HCT116 (cell line): ENCODE results near the gene DNLZ.

Experiments
- CEBPB ChIP-seq: IDR thresholded peaks from 2 replicates; pipeline ENCODE4 v1.6.1; 2012; ENCODE audit warnings: low read depth
- EZH2 ChIP-seq: fragments of 200-600 bp; sonication (generic); IDR thresholded peaks from 2 replicates; pipeline ENCODE4 v1.6.1; 2017; ENCODE audit warnings: antibody characterized with exemption, mixed run types
- EZH2phosphoT487 ChIP-seq: fragments of 200-600 bp; IDR thresholded peaks from 2 replicates; pipeline ENCODE4 v1.6.1; 2018; ENCODE audit warnings: antibody characterized with exemption, borderline replicate concordance
- FOSL1 ChIP-seq: IDR thresholded peaks from 2 replicates; pipeline ENCODE4 v1.6.1; 2012; ENCODE audit warnings: low read depth
- POLR2A ChIP-seq: IDR thresholded peaks from 2 replicates; pipeline ENCODE4 v1.7.0; 2011; ENCODE audit warnings: borderline replicate concordance; ENCODE audit not compliant: insufficient read depth, insufficient read length; ENCODE audit errors: extremely low read depth
- SP1 ChIP-seq: IDR thresholded peaks from 2 replicates; pipeline ENCODE4 v1.6.1; 2012; ENCODE audit warnings: low read depth
- TCF7L2 ChIP-seq: IDR thresholded peaks from 2 replicates; pipeline ENCODE4 v1.7.0; 2011; ENCODE audit warnings: borderline replicate concordance, inconsistent platforms; ENCODE audit not compliant: insufficient read depth, insufficient read length; ENCODE audit errors: extremely low read depth
- ZFX ChIP-seq: fragments of 450-650 bp; IDR thresholded peaks from 2 replicates; pipeline ENCODE4 v1.6.1; 2017
- ZNF274 ChIP-seq: fragments of 200-500 bp; sonication (Bioruptor generic); IDR thresholded peaks from 2 replicates; pipeline ENCODE4 v1.6.1; 2014; ENCODE audit warnings: mild to moderate bottlenecking, low read depth, low read length, inconsistent platforms
- TF ChIP-seq, protein P1 (sequence below), 3 experiments: fragments of 200-600 bp in 1 of 3; sonication (generic) in 1 of 3; IDR thresholded peaks in 2 of 3; conservative IDR thresholded peaks in 1 of 3; 2 replicates each; pipeline ENCODE4 v1.5.1; 2012 to 2017; ENCODE audit warnings: low read depth in 2 of 3, low read length in 2 of 3, antibody characterized with exemption in 1 of 3, borderline replicate concordance in 1 of 3, control low read depth in 1 of 3, mild to moderate bottlenecking in 1 of 3, mixed read lengths in 1 of 3, mixed run types in 1 of 3, moderate library complexity in 1 of 3; ENCODE audit not compliant: insufficient read depth in 1 of 3
- TF ChIP-seq, protein P2 (sequence below): IDR thresholded peaks from 2 replicates; pipeline ENCODE4 v1.6.1; 2012

- TF ChIP-seq EZH2phosphoT487 (no peak), POLR2A (no peak), ZNF274 (no peak), CEBPB (no peak), TCF7L2 (no peak), EZH2 (no peak), SP1 (no peak), FOSL1 (no peak), ZFX (peak; percentile 66; the same call in 1 of the 2 replicates)
- TF ChIP-seq, protein P1, sequence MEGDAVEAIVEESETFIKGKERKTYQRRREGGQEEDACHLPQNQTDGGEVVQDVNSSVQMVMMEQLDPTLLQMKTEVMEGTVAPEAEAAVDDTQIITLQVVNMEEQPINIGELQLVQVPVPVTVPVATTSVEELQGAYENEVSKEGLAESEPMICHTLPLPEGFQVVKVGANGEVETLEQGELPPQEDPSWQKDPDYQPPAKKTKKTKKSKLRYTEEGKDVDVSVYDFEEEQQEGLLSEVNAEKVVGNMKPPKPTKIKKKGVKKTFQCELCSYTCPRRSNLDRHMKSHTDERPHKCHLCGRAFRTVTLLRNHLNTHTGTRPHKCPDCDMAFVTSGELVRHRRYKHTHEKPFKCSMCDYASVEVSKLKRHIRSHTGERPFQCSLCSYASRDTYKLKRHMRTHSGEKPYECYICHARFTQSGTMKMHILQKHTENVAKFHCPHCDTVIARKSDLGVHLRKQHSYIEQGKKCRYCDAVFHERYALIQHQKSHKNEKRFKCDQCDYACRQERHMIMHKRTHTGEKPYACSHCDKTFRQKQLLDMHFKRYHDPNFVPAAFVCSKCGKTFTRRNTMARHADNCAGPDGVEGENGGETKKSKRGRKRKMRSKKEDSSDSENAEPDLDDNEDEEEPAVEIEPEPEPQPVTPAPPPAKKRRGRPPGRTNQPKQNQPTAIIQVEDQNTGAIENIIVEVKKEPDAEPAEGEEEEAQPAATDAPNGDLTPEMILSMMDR (IDR thresholded peaks at IDR 0.05 in 2 of 3, conservative IDR thresholded peaks at IDR 0.05 in 1 of 3; ENCODE audit: borderline replicate concordance in 1 of 3, insufficient read depth in 1 of 3, low read depth in 2 of 3, low read length in 2 of 3), result no peak
- TF ChIP-seq, protein P2, sequence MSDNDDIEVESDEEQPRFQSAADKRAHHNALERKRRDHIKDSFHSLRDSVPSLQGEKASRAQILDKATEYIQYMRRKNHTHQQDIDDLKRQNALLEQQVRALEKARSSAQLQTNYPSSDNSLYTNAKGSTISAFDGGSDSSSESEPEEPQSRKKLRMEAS, result no peak
Measured at GRCh38 chr9:136399176-136400037, 35.9 kb upstream of the DNLZ start.
